ENCODE measurements around the gene VSIR. TPM values are rescaled to one million over a fixed set of nuclear protein-coding genes. Genes with fewer than 3 reads are reported as not detected.

Gene VSIR
- total and polyA plus RNA-seq, 4 donors: 32.3 to 244 (median 84.5) TPM

- Histone ChIP-seq H3K4me3 (no peak overlapping the region), H3K27ac (ENCODE audit: low read depth in 1 of 2, low read length in 1 of 2) (no peak overlapping the region), H3K9me3 (ENCODE audit: control insufficient read depth in 4 of 4, insufficient read depth in 3 of 4, low read length in 3 of 4) (peaks cover 0 to under 1% (median 0%) of the 10 kb centered on the region in 4 donors), H3K9ac (ENCODE audit: insufficient read depth in 1 of 2, low read length in 2 of 2) (no peak overlapping the region), H3K36me3 (ENCODE audit: control insufficient read depth in 4 of 4, insufficient read depth in 4 of 4, low read length in 4 of 4) (peaks cover 0 to 1% (median 0%) of the 10 kb centered on the region in 4 donors), H3K27me3 (ENCODE audit: control insufficient read depth in 3 of 3, insufficient read depth in 3 of 3, low read length in 2 of 3) (peaks cover 0 to 13% (median 2%) of the 10 kb centered on the region in 3 donors), H3K4me1 (ENCODE audit: control insufficient read depth in 5 of 5, insufficient read depth in 5 of 5, low read length in 5 of 5) (peaks cover 0 to 2% (median 0%) of the 10 kb centered on the region in 5 donors)
- TF ChIP-seq, protein P1, sequence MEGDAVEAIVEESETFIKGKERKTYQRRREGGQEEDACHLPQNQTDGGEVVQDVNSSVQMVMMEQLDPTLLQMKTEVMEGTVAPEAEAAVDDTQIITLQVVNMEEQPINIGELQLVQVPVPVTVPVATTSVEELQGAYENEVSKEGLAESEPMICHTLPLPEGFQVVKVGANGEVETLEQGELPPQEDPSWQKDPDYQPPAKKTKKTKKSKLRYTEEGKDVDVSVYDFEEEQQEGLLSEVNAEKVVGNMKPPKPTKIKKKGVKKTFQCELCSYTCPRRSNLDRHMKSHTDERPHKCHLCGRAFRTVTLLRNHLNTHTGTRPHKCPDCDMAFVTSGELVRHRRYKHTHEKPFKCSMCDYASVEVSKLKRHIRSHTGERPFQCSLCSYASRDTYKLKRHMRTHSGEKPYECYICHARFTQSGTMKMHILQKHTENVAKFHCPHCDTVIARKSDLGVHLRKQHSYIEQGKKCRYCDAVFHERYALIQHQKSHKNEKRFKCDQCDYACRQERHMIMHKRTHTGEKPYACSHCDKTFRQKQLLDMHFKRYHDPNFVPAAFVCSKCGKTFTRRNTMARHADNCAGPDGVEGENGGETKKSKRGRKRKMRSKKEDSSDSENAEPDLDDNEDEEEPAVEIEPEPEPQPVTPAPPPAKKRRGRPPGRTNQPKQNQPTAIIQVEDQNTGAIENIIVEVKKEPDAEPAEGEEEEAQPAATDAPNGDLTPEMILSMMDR (IDR thresholded peaks at IDR 0.05; ENCODE audit: control extremely low read depth, extremely low read depth): no peak
- no peak for DNase-seq
- no peak for ATAC-seq (ENCODE audit: insufficient read depth, low FRiP score)
- 86 to 95% methylated on average over 6 of the region's 6 CpGs for WGBS, 2 donors
Observed at GRCh38 chr10:71802235-71802634, 28.9 kb upstream of the VSIR start.

DNA sequence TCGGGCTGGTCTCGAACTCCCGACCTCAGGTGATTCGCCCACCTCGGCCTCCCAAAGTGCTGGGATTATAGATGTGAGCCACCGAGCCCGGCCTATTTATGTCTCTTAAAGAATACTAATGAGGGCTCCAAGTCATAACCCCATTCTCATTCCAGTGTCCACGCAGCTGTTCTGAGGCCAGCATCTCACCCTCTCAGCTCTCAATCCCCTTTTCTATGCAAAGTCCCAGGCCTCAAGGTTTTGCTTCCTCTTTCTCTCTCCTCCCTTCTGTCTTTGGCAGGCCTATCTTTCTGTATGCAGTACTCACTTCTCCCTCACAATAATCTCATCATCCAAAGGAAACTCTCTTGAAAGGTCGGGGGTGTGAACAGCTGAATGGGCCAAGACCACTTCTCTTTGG lies 28.0 kb upstream of the VSIR start:
- no peak overlapping the region for H3K4me3 ChIP-seq
- DNase-seq (no peak), ATAC-seq (ENCODE audit: insufficient read depth, low FRiP score) (no peak)
- peaks cover 0 to 3% (median 0%) of the 10 kb centered on the region in 4 donors for H3K9me3 ChIP-seq (ENCODE audit: control insufficient read depth in 4 of 4, insufficient read depth in 3 of 4, low read length in 3 of 4)
- H3K27me3 ChIP-seq (ENCODE audit: control insufficient read depth in 3 of 3, insufficient read depth in 3 of 3, low read length in 2 of 3): peaks cover 0 to 13% (median 2%) of the 10 kb centered on the region in 3 donors
- H3K27ac ChIP-seq (ENCODE audit: low read depth in 1 of 2, low read length in 1 of 2): no peak overlapping the region
- TF ChIP-seq, protein P1 (IDR thresholded peaks at IDR 0.05; ENCODE audit: control extremely low read depth, extremely low read depth): no peak
- WGBS, 2 donors: 84 to 85% methylated on average over 9 of the region's 9 CpGs
- H3K9ac ChIP-seq (ENCODE audit: insufficient read depth in 1 of 2, low read length in 2 of 2): no peak overlapping the region
- peaks cover 0 to 2% (median 0%) of the 10 kb centered on the region in 5 donors for H3K4me1 ChIP-seq (ENCODE audit: control insufficient read depth in 5 of 5, insufficient read depth in 5 of 5, low read length in 5 of 5)
- peaks cover 0 to 1% (median 0%) of the 10 kb centered on the region in 4 donors for H3K36me3 ChIP-seq (ENCODE audit: control insufficient read depth in 4 of 4, insufficient read depth in 4 of 4, low read length in 4 of 4)

GRCh38 chr10:71799608-71800453 lies 26.5 kb upstream of the VSIR start:
- H3K27me3 ChIP-seq (ENCODE audit: control insufficient read depth in 3 of 3, insufficient read depth in 3 of 3, low read length in 2 of 3): peaks cover 0 to 5% (median 0%) of the 10 kb centered on the region in 3 donors
- peaks cover 0 to 1% (median 0%) of the 10 kb centered on the region in 4 donors for H3K36me3 ChIP-seq (ENCODE audit: control insufficient read depth in 4 of 4, insufficient read depth in 4 of 4, low read length in 4 of 4)
- WGBS, 2 donors: 75 to 79% methylated on average over 3 of the region's 3 CpGs
- no peak for DNase-seq
- H3K4me3 ChIP-seq: no peak overlapping the region
- H3K9ac ChIP-seq (ENCODE audit: insufficient read depth in 1 of 2, low read length in 2 of 2): no peak overlapping the region
- TF ChIP-seq, protein P1 (IDR thresholded peaks at IDR 0.05; ENCODE audit: control extremely low read depth, extremely low read depth): no peak
- H3K4me1 ChIP-seq (ENCODE audit: control insufficient read depth in 5 of 5, insufficient read depth in 5 of 5, low read length in 5 of 5): no peaks in the 10 kb centered on the region
- no peak for ATAC-seq (ENCODE audit: insufficient read depth, low FRiP score)
- peaks cover 0 to 3% (median 0%) of the 10 kb centered on the region in 4 donors for H3K9me3 ChIP-seq (ENCODE audit: control insufficient read depth in 4 of 4, insufficient read depth in 3 of 4, low read length in 3 of 4)
- H3K27ac ChIP-seq (ENCODE audit: low read depth in 1 of 2, low read length in 1 of 2): no peak overlapping the region
